HEK293T (cell line): Measurements from ENCODE around the gene SCART1.

Source experiments
- CTCF ChIA-PET: fragments of 350-600 bp; formaldehyde crosslinking; extraction: SDS; loops from one replicate; lab custom pipeline; 2021; ENCODE audit warnings: antibody characterized with exemption, inconsistent platforms; lab: Yijun Ruan, JAX
- POLR2A ChIA-PET: fragments of 350-600 bp; formaldehyde crosslinking; extraction: SDS; loops from one replicate; lab custom pipeline; 2020; ENCODE audit warnings: antibody characterized with exemption, inconsistent platforms; lab: Yijun Ruan, JAX
- DNase-seq: peaks from one replicate; pipeline ENCODE4 v3.0.0; 2012; ENCODE audit warnings: mixed read lengths; ENCODE audit errors: extremely low spot score
- ARNT ChIP-seq: fragments of 450-650 bp; IDR thresholded peaks from 2 replicates; pipeline ENCODE4 v1.6.1; 2017; ENCODE audit warnings: mild to moderate bottlenecking
- BHLHE40 ChIP-seq: fragments of 450-650 bp; IDR thresholded peaks from 2 replicates; pipeline ENCODE4 v1.6.1; 2016; ENCODE audit warnings: mild to moderate bottlenecking, moderate library complexity, borderline replicate concordance
- CTBP1 ChIP-seq: fragments of 450-650 bp; IDR thresholded peaks from 2 replicates; pipeline ENCODE4 v1.6.1; 2016; ENCODE audit warnings: borderline replicate concordance
- ELF4 ChIP-seq: fragments of 450-650 bp; IDR thresholded peaks from 2 replicates; pipeline ENCODE4 v1.6.1; 2017; ENCODE audit warnings: antibody characterized with exemption
- FOXA1 ChIP-seq: fragments of 450-650 bp; IDR thresholded peaks from 2 replicates; pipeline ENCODE4 v1.6.1; 2016; ENCODE audit warnings: mild to moderate bottlenecking
- FOXK2 ChIP-seq: fragments of 450-650 bp; IDR thresholded peaks from 2 replicates; pipeline ENCODE4 v1.6.1; 2016; ENCODE audit warnings: mild to moderate bottlenecking
- FOXM1 ChIP-seq: fragments of 450-650 bp; IDR thresholded peaks from 2 replicates; pipeline ENCODE4 v1.6.1; 2017; ENCODE audit warnings: mild to moderate bottlenecking, borderline replicate concordance
- HDGF ChIP-seq: fragments of 450-650 bp; IDR thresholded peaks from 2 replicates; pipeline ENCODE4 v1.6.1; 2017; ENCODE audit warnings: antibody characterized with exemption, borderline replicate concordance
- L3MBTL2 ChIP-seq: fragments of 450-650 bp; conservative IDR thresholded peaks from 2 replicates; pipeline ENCODE4 v1.6.1; 2016; ENCODE audit warnings: mild to moderate bottlenecking
- LEF1 ChIP-seq: fragments of 450-650 bp; IDR thresholded peaks from 2 replicates; pipeline ENCODE4 v1.6.1; 2017; ENCODE audit warnings: mild to moderate bottlenecking, borderline replicate concordance
- NFRKB ChIP-seq: fragments of 450-650 bp; IDR thresholded peaks from 2 replicates; pipeline ENCODE4 v1.6.1; 2016; ENCODE audit warnings: mild to moderate bottlenecking, moderate library complexity
- PKNOX1 ChIP-seq: fragments of 450-650 bp; IDR thresholded peaks from 2 replicates; pipeline ENCODE4 v1.6.1; 2016
- SP1 ChIP-seq: fragments of 450-650 bp; IDR thresholded peaks from 2 replicates; pipeline ENCODE4 v1.6.1; 2017
- SUZ12 ChIP-seq: fragments of 450-650 bp; IDR thresholded peaks from 2 replicates; pipeline ENCODE4 v1.6.1; 2016; ENCODE audit warnings: mild to moderate bottlenecking
- TARDBP ChIP-seq: fragments of 450-650 bp; IDR thresholded peaks from 2 replicates; pipeline ENCODE4 v1.6.1; 2016
- ZNF384 ChIP-seq: fragments of 450-650 bp; IDR thresholded peaks from 2 replicates; pipeline ENCODE4 v1.6.1; 2016

Gene SCART1

DNA sequence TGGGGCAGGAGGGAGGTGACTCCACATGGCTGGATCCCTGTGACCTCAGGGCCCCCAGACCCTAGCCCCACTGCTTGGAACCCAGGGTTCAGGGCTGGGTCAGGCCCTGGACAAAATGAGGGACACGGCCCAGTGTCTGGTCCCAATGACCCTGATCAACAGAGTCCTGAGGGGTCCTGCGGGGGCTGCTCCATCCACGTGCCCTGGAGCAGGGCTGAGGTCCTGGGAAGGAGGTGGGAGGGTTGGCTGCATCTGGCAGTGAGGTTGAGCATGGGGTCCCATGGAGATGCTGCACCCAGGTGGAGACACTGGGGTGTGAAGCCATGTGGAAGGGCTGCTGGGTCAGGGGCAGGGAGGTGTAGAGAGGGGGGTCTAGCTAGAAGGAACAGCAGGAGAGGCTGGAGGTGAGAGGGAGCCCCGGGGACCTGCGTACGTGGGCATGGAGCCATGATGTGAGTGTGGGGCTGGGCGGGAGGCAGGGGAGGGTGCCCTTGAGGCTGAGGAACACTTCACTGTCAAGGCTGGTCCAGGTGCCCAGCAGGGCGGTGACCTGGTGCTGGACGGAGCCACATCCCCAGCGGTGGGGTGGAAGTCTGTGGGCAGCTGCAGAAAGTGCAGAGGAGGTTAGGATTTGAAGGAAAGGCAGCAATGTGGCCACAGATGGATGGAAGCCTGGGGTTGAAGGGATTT lies 604 bp downstream of the SCART1 start:
- no peak for DNase-seq
- POLR2A ChIA-PET = no interaction called here
- no peak for TF ChIP-seq CTBP1
- TF ChIP-seq SP1 = no peak
- TF ChIP-seq L3MBTL2 = no peak
- TF ChIP-seq SUZ12 = no peak
- TF ChIP-seq FOXM1 = no peak
- TF ChIP-seq TARDBP = no peak
- no peak for TF ChIP-seq ZNF384
- no peak for TF ChIP-seq PKNOX1
- no peak for TF ChIP-seq FOXA1
- TF ChIP-seq BHLHE40 = no peak
- no peak for TF ChIP-seq HDGF
- no peak for TF ChIP-seq LEF1
- no peak for TF ChIP-seq ARNT
- TF ChIP-seq FOXK2 = no peak
- CTCF ChIA-PET = no interaction called here

GRCh38 chr10:133455196-133455595 lies 1.5 kb downstream of the SCART1 start:
- no peak for DNase-seq
- ChIA-PET CTCF (no interaction called here), POLR2A (no interaction called here)
- no peak for TF ChIP-seq HDGF
- TF ChIP-seq FOXA1 = no peak
- TF ChIP-seq PKNOX1 = no peak
- no peak for TF ChIP-seq LEF1
- no peak for TF ChIP-seq TARDBP
- no peak for TF ChIP-seq ARNT

GRCh38 chr10:133455611-133456031 lies 1.9 kb downstream of the SCART1 start:
- DNase-seq = no peak
- CTCF ChIA-PET = no interaction called here
- POLR2A ChIA-PET = no interaction called here
- TF ChIP-seq PKNOX1 (no peak), CTBP1 (no peak), ARNT (no peak), SUZ12 (no peak), SP1 (no peak), ELF4 (no peak), LEF1 (no peak), TARDBP (no peak), L3MBTL2 (no peak), FOXK2 (no peak), FOXA1 (no peak), NFRKB (no peak), ZNF384 (no peak), HDGF (no peak)

DNA sequence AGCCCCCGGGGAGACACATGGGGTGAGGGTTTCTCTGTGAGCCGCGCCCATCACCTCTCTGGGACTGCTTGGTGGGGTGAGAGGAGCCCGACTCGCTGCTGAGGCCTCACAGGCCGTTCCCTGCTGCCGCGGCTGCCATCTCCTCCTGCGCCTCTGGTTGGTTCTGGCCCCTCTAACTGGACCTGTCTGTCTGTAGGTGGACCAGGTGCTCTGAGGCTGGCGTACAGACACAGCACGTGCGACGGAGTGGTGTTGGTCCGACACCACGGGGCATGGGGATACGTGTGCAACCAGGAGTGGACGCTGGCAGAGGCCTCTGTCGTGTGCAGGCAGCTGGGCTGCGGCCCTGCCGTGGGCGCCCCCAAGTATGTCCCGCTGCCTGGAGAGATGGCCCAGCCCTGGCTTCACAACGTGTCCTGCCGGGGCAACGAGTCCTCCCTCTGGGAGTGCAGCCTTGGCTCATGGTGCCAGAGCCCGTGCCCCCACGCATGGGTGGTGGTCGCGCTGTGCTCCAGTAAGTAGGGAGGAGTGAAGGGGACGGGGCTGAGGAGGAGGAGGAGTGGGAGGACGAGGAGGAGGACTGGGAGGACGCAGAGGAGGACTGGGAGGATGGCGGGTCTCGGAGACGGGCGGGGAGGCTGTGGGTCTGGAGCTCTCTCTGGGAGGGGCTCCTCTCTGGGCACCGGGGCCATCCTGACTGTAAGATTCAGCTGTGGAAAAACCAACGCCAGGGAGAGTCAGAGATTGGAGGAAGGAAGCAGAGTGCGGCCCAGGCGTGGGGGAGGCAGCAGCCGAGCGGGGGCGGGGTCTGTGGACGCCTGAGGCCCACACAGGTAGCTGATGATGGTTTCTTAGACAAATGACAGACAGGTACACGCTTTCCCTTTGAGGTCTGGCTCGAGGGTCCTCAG lies 2.6 kb downstream of the SCART1 start:
- POLR2A ChIA-PET = no interaction called here
- CTCF ChIA-PET = no interaction called here
- no peak for DNase-seq
- TF ChIP-seq ZNF384 (no peak), ARNT (no peak), LEF1 (no peak), L3MBTL2 (no peak), HDGF (no peak), FOXM1 (no peak), FOXK2 (no peak), CTBP1 (no peak), NFRKB (no peak), ELF4 (no peak), BHLHE40 (no peak), SP1 (no peak), FOXA1 (no peak), SUZ12 (no peak), TARDBP (no peak), PKNOX1 (no peak)

DNA sequence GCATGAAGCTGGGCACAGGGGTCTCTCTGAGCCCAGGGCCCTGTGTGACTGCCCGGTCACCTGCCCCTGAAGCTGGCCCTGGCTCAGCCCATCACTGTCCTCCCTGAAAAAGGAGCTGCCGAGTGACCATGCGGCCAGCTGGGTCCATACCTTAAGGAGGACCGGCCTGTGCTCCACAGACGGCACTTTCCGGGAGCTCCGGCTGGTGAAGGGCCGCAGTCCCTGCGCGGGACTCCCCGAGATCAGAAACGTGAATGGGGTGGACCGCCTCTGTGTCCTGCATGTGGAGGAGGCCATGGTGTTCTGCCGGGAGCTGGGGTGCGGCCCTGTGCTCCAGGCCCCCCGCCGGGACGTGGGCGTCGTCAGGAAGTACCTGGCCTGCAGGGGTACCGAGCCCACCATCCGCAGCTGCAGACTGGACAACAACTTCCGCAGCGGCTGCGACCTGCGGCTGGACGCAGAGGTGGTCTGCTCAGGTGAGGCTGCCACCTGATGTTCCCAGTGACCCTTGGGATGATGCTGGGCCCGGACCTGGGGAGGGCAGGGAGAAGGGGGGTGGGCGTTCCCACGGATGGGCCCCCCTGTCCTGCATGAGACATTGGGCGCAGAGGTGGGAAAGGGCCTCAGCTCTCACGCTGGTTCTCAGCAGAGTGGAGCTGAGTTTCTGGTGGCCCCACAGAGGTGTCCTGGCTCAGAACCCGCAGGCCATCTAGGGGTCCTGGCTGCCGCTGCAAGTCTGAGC lies 3.5 kb downstream of the SCART1 start:
- ChIA-PET CTCF (no interaction called here), POLR2A (no interaction called here)
- TF ChIP-seq L3MBTL2 (no peak), HDGF (no peak), SP1 (no peak), TARDBP (no peak), ARNT (no peak), NFRKB (no peak), FOXA1 (no peak), ELF4 (no peak), ZNF384 (no peak), CTBP1 (no peak), BHLHE40 (no peak), SUZ12 (no peak)
- no peak for DNase-seq
